Measurements from ENCODE around the gene GTF2E1.
A peak's percentile ranks its signal among the peaks of the same experiment; 100 is the strongest.
"Not testable (repeated sequence)": the region's sequence is repeated elsewhere in the genome, so short reads cannot be mapped to it uniquely, and the experiment has no call there.

The GTF2E1 gene

GRCh38 chr3:120730576-120731542 is 11.7 kb upstream of the GTF2E1 start:
- no peak overlapping the region for H3K9ac ChIP-seq (ENCODE audit: low read depth, low read length)
- peaks cover 3% of the 10 kb centered on the region; the same call in 1 of the 2 replicates for H3K9me3 ChIP-seq (ENCODE audit: control insufficient read depth, insufficient read depth, low read length)
- peaks cover 3% of the 10 kb centered on the region; the same call in 1 of the 2 replicates for H3K36me3 ChIP-seq (ENCODE audit: control insufficient read depth, insufficient read depth, low read length)
- no peak overlapping the region for H3K27ac ChIP-seq (ENCODE audit: low read depth, low read length)
- peaks cover 17% of the 10 kb centered on the region for H3K4me1 ChIP-seq (ENCODE audit: control insufficient read depth, insufficient read depth, low read length)
- no peak overlapping the region for H3K4me3 ChIP-seq (ENCODE audit: low read depth, low read length)
- no peaks in the 10 kb centered on the region for H3K27me3 ChIP-seq (ENCODE audit: control insufficient read depth, insufficient read depth, low read length)

GRCh38 chr3:120738006-120738405 is 4.5 kb upstream of the GTF2E1 start:
- H3K9me3 ChIP-seq (ENCODE audit: control insufficient read depth, insufficient read depth, low read length): peaks cover 23% of the 10 kb centered on the region
- H3K27me3 ChIP-seq (ENCODE audit: control insufficient read depth, insufficient read depth, low read length); H3K4me3 ChIP-seq (ENCODE audit: low read depth, low read length): not testable (repeated sequence)

GRCh38 chr3:120741320-120741719 is 1.2 kb upstream of the GTF2E1 start:
- Histone ChIP-seq H3K27ac (ENCODE audit: low read depth, low read length) (no peak overlapping the region), H3K4me3 (ENCODE audit: low read depth, low read length) (peak overlapping the region; percentile 79), H3K9me3 (ENCODE audit: control insufficient read depth, insufficient read depth, low read length) (peaks cover 20% of the 10 kb centered on the region), H3K27me3 (ENCODE audit: control insufficient read depth, insufficient read depth, low read length) (no peaks in the 10 kb centered on the region), H3K36me3 (ENCODE audit: control insufficient read depth, insufficient read depth, low read length) (peaks cover 22% of the 10 kb centered on the region), H3K9ac (ENCODE audit: low read depth, low read length) (no peak overlapping the region), H3K4me1 (ENCODE audit: control insufficient read depth, insufficient read depth, low read length) (peaks cover 17% of the 10 kb centered on the region; the same call in 1 of the 2 replicates)

More at GRCh38 chr3:120738006-120738405, 4.5 kb upstream of the GTF2E1 start:
- H3K27ac ChIP-seq (ENCODE audit: low read depth, low read length); H3K4me1 ChIP-seq (ENCODE audit: control insufficient read depth, insufficient read depth, low read length); H3K9ac ChIP-seq (ENCODE audit: low read depth, low read length): not testable (repeated sequence)
- peaks cover 16% of the 10 kb centered on the region for H3K36me3 ChIP-seq (ENCODE audit: control insufficient read depth, insufficient read depth, low read length)

- Histone ChIP-seq H3K4me1 (ENCODE audit: control insufficient read depth, insufficient read depth, low read length) (peaks cover 17% of the 10 kb centered on the region; the same call in 1 of the 2 replicates), H3K36me3 (ENCODE audit: control insufficient read depth, insufficient read depth, low read length) (peaks cover 27% of the 10 kb centered on the region), H3K9ac (ENCODE audit: low read depth, low read length) (peak overlapping the region; percentile 89; the same call in 1 of the 2 replicates), H3K9me3 (ENCODE audit: control insufficient read depth, insufficient read depth, low read length) (peaks cover 20% of the 10 kb centered on the region), H3K4me3 (ENCODE audit: low read depth, low read length) (peak overlapping the region; percentile 79), H3K27me3 (ENCODE audit: control insufficient read depth, insufficient read depth, low read length) (no peaks in the 10 kb centered on the region), H3K27ac (ENCODE audit: low read depth, low read length) (peak overlapping the region; percentile 99)
These were observed 727 bp upstream of the GTF2E1 start for GRCh38 chr3:120741837-120742197.

- peaks cover 22% of the 10 kb centered on the region for H3K36me3 ChIP-seq (ENCODE audit: control insufficient read depth, insufficient read depth, low read length)
- no peaks in the 10 kb centered on the region for H3K27me3 ChIP-seq (ENCODE audit: control insufficient read depth, insufficient read depth, low read length)
- H3K9me3 ChIP-seq (ENCODE audit: control insufficient read depth, insufficient read depth, low read length): peaks cover 10% of the 10 kb centered on the region
- peak overlapping the region; percentile 79 for H3K4me3 ChIP-seq (ENCODE audit: low read depth, low read length)
- peaks cover 17% of the 10 kb centered on the region; the same call in 1 of the 2 replicates for H3K4me1 ChIP-seq (ENCODE audit: control insufficient read depth, insufficient read depth, low read length)
- H3K9ac ChIP-seq (ENCODE audit: low read depth, low read length): peak overlapping the region; percentile 81
- peak overlapping the region; percentile 90 for H3K27ac ChIP-seq (ENCODE audit: low read depth, low read length)
These were observed 363 bp downstream of the GTF2E1 start for GRCh38 chr3:120742849-120743365.

GRCh38 chr3:120743556-120744195 is 1.1 kb downstream of the GTF2E1 start:
- peak overlapping the region; percentile 81 for H3K9ac ChIP-seq (ENCODE audit: low read depth, low read length)
- H3K9me3 ChIP-seq (ENCODE audit: control insufficient read depth, insufficient read depth, low read length): 0 out of 2 replicates have a peak, but pooled peaks cover 3% of the 10 kb centered on the region
- peaks cover 15% of the 10 kb centered on the region; the same call in 1 of the 2 replicates for H3K36me3 ChIP-seq (ENCODE audit: control insufficient read depth, insufficient read depth, low read length)
- peak overlapping the region; percentile 79 for H3K4me3 ChIP-seq (ENCODE audit: low read depth, low read length)
- peaks cover 17% of the 10 kb centered on the region; the same call in 1 of the 2 replicates for H3K4me1 ChIP-seq (ENCODE audit: control insufficient read depth, insufficient read depth, low read length)
- no peaks in the 10 kb centered on the region for H3K27me3 ChIP-seq (ENCODE audit: control insufficient read depth, insufficient read depth, low read length)
- peak overlapping the region; percentile 50 for H3K27ac ChIP-seq (ENCODE audit: low read depth, low read length)

GRCh38 chr3:120745466-120745865 is 2.9 kb downstream of the GTF2E1 start:
- Histone ChIP-seq H3K4me1 (ENCODE audit: control insufficient read depth, insufficient read depth, low read length) (peaks cover 26% of the 10 kb centered on the region; the same call in 1 of the 2 replicates), H3K27me3 (ENCODE audit: control insufficient read depth, insufficient read depth, low read length) (no peaks in the 10 kb centered on the region), H3K4me3 (ENCODE audit: low read depth, low read length) (no peak overlapping the region), H3K36me3 (ENCODE audit: control insufficient read depth, insufficient read depth, low read length) (peaks cover 17% of the 10 kb centered on the region), H3K9me3 (ENCODE audit: control insufficient read depth, insufficient read depth, low read length) (no peaks in the 10 kb centered on the region), H3K9ac (ENCODE audit: low read depth, low read length) (no peak overlapping the region), H3K27ac (ENCODE audit: low read depth, low read length) (no peak overlapping the region)

GRCh38 chr3:120749843-120750242 is 7.3 kb downstream of the GTF2E1 start:
- Histone ChIP-seq H3K4me3 (ENCODE audit: low read depth, low read length) (peak overlapping the region; percentile 12; the same call in 1 of the 2 replicates), H3K27ac (ENCODE audit: low read depth, low read length) (peak overlapping the region; percentile 51), H3K36me3 (ENCODE audit: control insufficient read depth, insufficient read depth, low read length) (peaks cover 53% of the 10 kb centered on the region), H3K27me3 (ENCODE audit: control insufficient read depth, insufficient read depth, low read length) (no peaks in the 10 kb centered on the region), H3K9ac (ENCODE audit: low read depth, low read length) (no peak overlapping the region; the same call in 1 of the 2 replicates), H3K9me3 (ENCODE audit: control insufficient read depth, insufficient read depth, low read length) (no peaks in the 10 kb centered on the region), H3K4me1 (ENCODE audit: control insufficient read depth, insufficient read depth, low read length) (peaks cover 30% of the 10 kb centered on the region)

GRCh38 chr3:120752230-120752629 is 9.7 kb downstream of the GTF2E1 start:
- Histone ChIP-seq H3K36me3 (ENCODE audit: control insufficient read depth, insufficient read depth, low read length) (peaks cover 65% of the 10 kb centered on the region), H3K27me3 (ENCODE audit: control insufficient read depth, insufficient read depth, low read length) (no peaks in the 10 kb centered on the region), H3K9ac (ENCODE audit: low read depth, low read length) (no peak overlapping the region), H3K27ac (ENCODE audit: low read depth, low read length) (no peak overlapping the region), H3K4me1 (ENCODE audit: control insufficient read depth, insufficient read depth, low read length) (peaks cover 29% of the 10 kb centered on the region), H3K9me3 (ENCODE audit: control insufficient read depth, insufficient read depth, low read length) (no peaks in the 10 kb centered on the region; the same call in 1 of the 2 replicates), H3K4me3 (ENCODE audit: low read depth, low read length) (no peak overlapping the region)

- Histone ChIP-seq H3K27ac (ENCODE audit: low read depth, low read length) (no peak overlapping the region), H3K9me3 (ENCODE audit: control insufficient read depth, insufficient read depth, low read length) (no peaks in the 10 kb centered on the region; the same call in 1 of the 2 replicates), H3K27me3 (ENCODE audit: control insufficient read depth, insufficient read depth, low read length) (no peaks in the 10 kb centered on the region), H3K4me1 (ENCODE audit: control insufficient read depth, insufficient read depth, low read length) (peaks cover 29% of the 10 kb centered on the region), H3K4me3 (ENCODE audit: low read depth, low read length) (no peak overlapping the region), H3K36me3 (ENCODE audit: control insufficient read depth, insufficient read depth, low read length) (peaks cover 69% of the 10 kb centered on the region), H3K9ac (ENCODE audit: low read depth, low read length) (no peak overlapping the region)
These were observed 10.3 kb downstream of the GTF2E1 start for GRCh38 chr3:120752865-120753264.
